ENCODE measurements around the gene COL25A1. TPM values are rescaled to one million over a fixed set of nuclear protein-coding genes. Genes with fewer than 3 reads are reported as not detected.

The COL25A1 gene
- total RNA-seq, 1 donor from 2014 or later, result 0.35 TPM

- no peak overlapping the region for H3K4me3 ChIP-seq
- intact Hi-C loops (cut with DNase I), result no loop called here
- H3K9me3 ChIP-seq, result no peaks in the 10 kb centered on the region
- DNase-seq, result no peak
- no peaks in the 10 kb centered on the region for H3K4me1 ChIP-seq
- H3K27me3 ChIP-seq (ENCODE audit: low read depth), result no peaks in the 10 kb centered on the region
- no peak for TF ChIP-seq CTCF (IDR thresholded peaks at IDR 0.05)
- no peak overlapping the region for H3K27ac ChIP-seq
- ATAC-seq, result no peak
- no peaks in the 10 kb centered on the region for H3K36me3 ChIP-seq
These were observed 35.6 kb downstream of the COL25A1 start for GRCh38 chr4:109266891-109267290.

- Histone ChIP-seq H3K27me3 (ENCODE audit: low read depth) (no peaks in the 10 kb centered on the region), H3K36me3 (no peaks in the 10 kb centered on the region), H3K9me3 (no peaks in the 10 kb centered on the region), H3K4me1 (no peaks in the 10 kb centered on the region), H3K27ac (no peak overlapping the region), H3K4me3 (no peak overlapping the region)
- intact Hi-C loops (cut with DNase I), result no loop called here
- no peak for TF ChIP-seq CTCF (IDR thresholded peaks at IDR 0.05)
- no peak for ATAC-seq
- no peak for DNase-seq
These were observed 36.2 kb downstream of the COL25A1 start for GRCh38 chr4:109266236-109266635.

GRCh38 chr4:109263721-109264120, 38.7 kb downstream of the COL25A1 start:
- intact Hi-C loops (cut with DNase I), result no loop called here
- no peak for ATAC-seq
- Histone ChIP-seq H3K27ac (no peak overlapping the region), H3K36me3 (no peaks in the 10 kb centered on the region), H3K27me3 (ENCODE audit: low read depth) (no peaks in the 10 kb centered on the region), H3K4me3 (no peak overlapping the region), H3K4me1 (no peaks in the 10 kb centered on the region), H3K9me3 (no peaks in the 10 kb centered on the region)
- DNase-seq, result no peak
- no peak for TF ChIP-seq CTCF (IDR thresholded peaks at IDR 0.05)

GRCh38 chr4:109256818-109257217, 45.6 kb downstream of the COL25A1 start:
- no peak for TF ChIP-seq CTCF (IDR thresholded peaks at IDR 0.05)
- Histone ChIP-seq H3K27ac (no peak overlapping the region), H3K27me3 (ENCODE audit: low read depth) (no peaks in the 10 kb centered on the region), H3K4me1 (no peaks in the 10 kb centered on the region), H3K36me3 (no peaks in the 10 kb centered on the region), H3K9me3 (no peaks in the 10 kb centered on the region), H3K4me3 (no peak overlapping the region)
- ATAC-seq, result no peak
- no peak for DNase-seq
- intact Hi-C loops (cut with DNase I), result no loop called here

- ATAC-seq (no peak), DNase-seq (no peak)
- Histone ChIP-seq H3K4me3 (no peak overlapping the region), H3K4me1 (no peaks in the 10 kb centered on the region), H3K27ac (no peak overlapping the region), H3K36me3 (no peaks in the 10 kb centered on the region), H3K27me3 (ENCODE audit: low read depth) (no peaks in the 10 kb centered on the region), H3K9me3 (no peaks in the 10 kb centered on the region)
- intact Hi-C loops (cut with DNase I), result no loop called here
- TF ChIP-seq CTCF (IDR thresholded peaks at IDR 0.05), result no peak
These were observed 47.6 kb downstream of the COL25A1 start for GRCh38 chr4:109254845-109255244.

GRCh38 chr4:109251396-109251795, 51.1 kb downstream of the COL25A1 start:
- Histone ChIP-seq H3K4me3 (no peak overlapping the region), H3K27ac (no peak overlapping the region), H3K9me3 (no peaks in the 10 kb centered on the region), H3K27me3 (ENCODE audit: low read depth) (no peaks in the 10 kb centered on the region), H3K36me3 (no peaks in the 10 kb centered on the region), H3K4me1 (no peaks in the 10 kb centered on the region)
- DNase-seq, result no peak
- ATAC-seq, result no peak
- TF ChIP-seq CTCF (IDR thresholded peaks at IDR 0.05), result no peak
- intact Hi-C loops (cut with DNase I), result no loop called here
